SK-N-MC (cell line): Measurements from ENCODE around the gene GPR15.

Source experiments
- EZH2 ChIP-seq: fragments of 200-600 bp; sonication (generic); IDR thresholded peaks from one replicate; pipeline ENCODE4 v1.6.1; 2017; ENCODE audit warnings: antibody characterized with exemption
- POLR2AphosphoS5 ChIP-seq: IDR thresholded peaks from 2 replicates; pipeline ENCODE4 v1.6.1; 2012; ENCODE audit warnings: mild to moderate bottlenecking, low read depth, low read length, borderline replicate concordance

- TF ChIP-seq EZH2 (no peak), POLR2AphosphoS5 (no peak)
Measured at GRCh38 chr3:98564282-98565005, 32.7 kb downstream of the GPR15 start.
